Activated B cell treated with CpG ODN at 0.5 μM for 24 hours (primary cell): ENCODE results near the gene NPAS1. TPM values are rescaled to one million over a fixed set of nuclear protein-coding genes. Genes with fewer than 3 reads are reported as not detected.

Experiments
- ATAC-seq: fragments of 200-7000 bp; cut with Tn5 transposase; one replicate; pipeline ENCODE4 v1.10.0; 2021; ENCODE audit warnings: low read depth, mild to moderate bottlenecking, moderate library complexity
- CTCF ChIA-PET: fragments of 350-600 bp; sonication (Branson Sonifier 250); formaldehyde crosslinking; loops from one replicate; lab custom pipeline; 2021; ENCODE audit warnings: antibody characterized with exemption; lab: Charles Lee
- POLR2A ChIA-PET: fragments of 350-600 bp; sonication (Branson Sonifier 250); formaldehyde crosslinking; loops from one replicate; lab custom pipeline; 2021; ENCODE audit warnings: antibody characterized with exemption; lab: Charles Lee
- DNase-seq: peaks from one replicate; pipeline ENCODE4 v3.0.0; 2022
- H3K27ac Mint-ChIP-seq: one replicate; pipeline ENCODE4 v1.8.0; 2020; ENCODE audit warnings: mixed read lengths
- H3K27me3 Mint-ChIP-seq: one replicate; pipeline ENCODE4 v1.8.0; 2021; ENCODE audit warnings: mixed read lengths
- H3K36me3 Mint-ChIP-seq: one replicate; pipeline ENCODE4 v1.8.0; 2021; ENCODE audit warnings: low read depth, mixed read lengths
- H3K4me1 Mint-ChIP-seq: one replicate; pipeline ENCODE4 v1.8.0; 2021; ENCODE audit warnings: mixed read lengths
- H3K4me3 Mint-ChIP-seq: one replicate; pipeline ENCODE4 v1.8.0; 2020; ENCODE audit warnings: mild to moderate bottlenecking, mixed read lengths
- H3K9me3 Mint-ChIP-seq: one replicate; pipeline ENCODE4 v1.8.0; 2020; ENCODE audit warnings: mixed read lengths
- CTCF ChIP-seq: fragments of 200-600 bp; IDR thresholded peaks from one replicate; pipeline ENCODE4 v1.8.0; 2022; ENCODE audit warnings: antibody characterized with exemption, mild to moderate bottlenecking
- intact Hi-C: fragments of 100-400 bp; cut with micrococcal nuclease; formaldehyde crosslinking; loops from one replicate; pipeline ENCODE4 v1.15.1; 2024
- total RNA-seq: library from RNA; stranded (reverse); gene quantifications from 2 replicates; pipeline ENCODE4 v1.2.3, GENCODE V29; 2022

NPAS1 gene
- total RNA-seq, 1 donor from 2014 or later = 0.40 TPM

- CTCF ChIA-PET = interaction anchor here (0.6 to 3.2 kb wide), 4 partner anchors 11 to 142 kb away, joined by 3 to 13 read pairs (median 3); no protein-coding TSS in a partner anchor
- POLR2A ChIA-PET = interaction anchor here (0.6 kb wide), 1 partner anchor 996 kb away, joined by 6 read pairs; no protein-coding TSS in a partner anchor
- Mint-ChIP-seq H3K4me3 (no peak overlapping the region), H3K36me3 (peaks cover 59% of the 10 kb centered on the region), H3K4me1 (peaks cover 10% of the 10 kb centered on the region), H3K9me3 (no peaks in the 10 kb centered on the region), H3K27me3 (no peaks in the 10 kb centered on the region), H3K27ac (no peak overlapping the region)
- no peak for DNase-seq
- ATAC-seq = no peak
- intact Hi-C loops = loop anchor here (5.0 kb wide), 1 partner anchor 236 kb away; no protein-coding TSS in a partner anchor
- TF ChIP-seq CTCF = no peak
Observed at GRCh38 chr19:46992699-46993535, 26.7 kb upstream of the NPAS1 start.

GRCh38 chr19:46993622-46994021 lies 26.0 kb upstream of the NPAS1 start:
- POLR2A ChIA-PET = no interaction called here
- Mint-ChIP-seq H3K27me3 (no peaks in the 10 kb centered on the region), H3K27ac (no peak overlapping the region), H3K4me1 (peaks cover 10% of the 10 kb centered on the region), H3K9me3 (no peaks in the 10 kb centered on the region), H3K4me3 (no peak overlapping the region), H3K36me3 (peaks cover 55% of the 10 kb centered on the region)
- intact Hi-C loops = loop anchor here (5.0 kb wide), 1 partner anchor 236 kb away; no protein-coding TSS in a partner anchor
- ATAC-seq (no peak), DNase-seq (no peak)
- TF ChIP-seq CTCF = no peak
- CTCF ChIA-PET = interaction anchor here (1.1 kb wide), 1 partner anchor 19 kb away, joined by 3 read pairs; no protein-coding TSS in a partner anchor

- Mint-ChIP-seq H3K9me3 (no peaks in the 10 kb centered on the region), H3K36me3 (peaks cover 55% of the 10 kb centered on the region), H3K4me1 (peaks cover 10% of the 10 kb centered on the region), H3K27ac (no peak overlapping the region), H3K27me3 (no peaks in the 10 kb centered on the region), H3K4me3 (no peak overlapping the region)
- no peak for TF ChIP-seq CTCF
- POLR2A ChIA-PET = no interaction called here
- ATAC-seq (no peak), DNase-seq (no peak)
- CTCF ChIA-PET = no interaction called here
- intact Hi-C loops = loop anchor here (5.0 kb wide), 1 partner anchor 237 kb away; no protein-coding TSS in a partner anchor
Observed at GRCh38 chr19:46994141-46994686, 25.4 kb upstream of the NPAS1 start.

- H3K4me1 Mint-ChIP-seq = peaks cover 10% of the 10 kb centered on the region
- H3K9me3 Mint-ChIP-seq = no peaks in the 10 kb centered on the region
- no peaks in the 10 kb centered on the region for H3K27me3 Mint-ChIP-seq
- no peak overlapping the region for H3K27ac Mint-ChIP-seq
- ATAC-seq (no peak), DNase-seq (no peak)
- intact Hi-C loops = no loop called here
- POLR2A ChIA-PET = no interaction called here
- no peak for TF ChIP-seq CTCF
- no peak overlapping the region for H3K4me3 Mint-ChIP-seq
- peaks cover 56% of the 10 kb centered on the region for H3K36me3 Mint-ChIP-seq
- CTCF ChIA-PET = interaction anchor here (0.9 kb wide), 1 partner anchor 17 kb away, joined by 3 read pairs; no protein-coding TSS in a partner anchor
Observed at GRCh38 chr19:46995492-46995891, 24.1 kb upstream of the NPAS1 start.
